GM23248 (cell line): ENCODE measurements around the gene VPS35L. TPM values are rescaled to one million over a fixed set of nuclear protein-coding genes. Genes with fewer than 3 reads are reported as not detected.

Experiments used
- DNase-seq: peaks from one replicate; pipeline ENCODE4 v3.0.0-alpha.2; 2015
- H2AFZ ChIP-seq: fragments of 200-600 bp; sonication (generic); 2 replicates; pipeline ENCODE4 v1.6.1; 2016; ENCODE audit warnings: antibody characterized with exemption
- H3F3A ChIP-seq: fragments of 200-600 bp; sonication (generic); 2 replicates; pipeline ENCODE4 v1.6.1; 2016; ENCODE audit warnings: mild to moderate bottlenecking, antibody characterized with exemption, mixed run types; ENCODE audit not compliant: insufficient read depth
- H3K27ac ChIP-seq: fragments of 200-600 bp; sonication (generic); 2 replicates; pipeline ENCODE4 v1.5.1; 2016; ENCODE audit warnings: mild to moderate bottlenecking
- H3K27me3 ChIP-seq: fragments of 200-600 bp; sonication (generic); replicated peaks from 2 replicates; pipeline ENCODE4 v1.6.1; 2016; ENCODE audit warnings: mild to moderate bottlenecking; ENCODE audit not compliant: insufficient read depth
- H3K36me3 ChIP-seq: fragments of 200-600 bp; sonication (generic); 2 replicates; pipeline ENCODE4 v1.6.1; 2016; ENCODE audit warnings: low read depth, mild to moderate bottlenecking
- H3K4me1 ChIP-seq: fragments of 200-600 bp; sonication (generic); 2 replicates; pipeline ENCODE4 v1.6.1; 2016; ENCODE audit warnings: mild to moderate bottlenecking; ENCODE audit not compliant: insufficient read depth
- H3K4me2 ChIP-seq: fragments of 200-600 bp; sonication (generic); one replicate; pipeline ENCODE4 v1.6.1; 2016; ENCODE audit warnings: mild to moderate bottlenecking; ENCODE audit not compliant: unreplicated experiment
- H3K4me3 ChIP-seq: fragments of 200-600 bp; sonication (generic); 2 replicates; pipeline ENCODE4 v1.5.1; 2016; ENCODE audit warnings: mild to moderate bottlenecking
- H3K79me2 ChIP-seq: fragments of 200-600 bp; sonication (generic); 2 replicates; pipeline ENCODE4 v1.6.1; 2016; ENCODE audit warnings: mild to moderate bottlenecking; ENCODE audit not compliant: insufficient read depth
- H3K9ac ChIP-seq: fragments of 200-600 bp; sonication (generic); 2 replicates; pipeline ENCODE4 v1.6.1; 2016; ENCODE audit warnings: mild to moderate bottlenecking
- H3K9me2 ChIP-seq: fragments of 200-600 bp; sonication (generic); 2 replicates; pipeline ENCODE4 v1.6.1; 2016; ENCODE audit warnings: mixed run types, mild to moderate bottlenecking, moderate library complexity; ENCODE audit not compliant: insufficient read depth
- H3K9me3 ChIP-seq: fragments of 200-600 bp; sonication (generic); one replicate; pipeline ENCODE4 v1.6.1; 2017; ENCODE audit warnings: low read depth
- H4K20me1 ChIP-seq: fragments of 200-600 bp; sonication (generic); 2 replicates; pipeline ENCODE4 v1.6.0; 2016; ENCODE audit not compliant: insufficient read depth
- EZH2 ChIP-seq: fragments of 200-600 bp; sonication (generic); IDR thresholded peaks from 2 replicates; pipeline ENCODE4 v1.6.1; 2018; ENCODE audit warnings: antibody characterized with exemption, mild to moderate bottlenecking; ENCODE audit not compliant: insufficient read depth, poor library complexity, severe bottlenecking
- EZH2phosphoT487 ChIP-seq: fragments of 200-600 bp; sonication (generic); IDR thresholded peaks from 2 replicates; pipeline ENCODE4 v1.6.1; 2018; ENCODE audit warnings: antibody characterized with exemption, moderate library complexity, mild to moderate bottlenecking, low read depth; ENCODE audit not compliant: insufficient read depth
- WGBS, 2 experiments: methylation state at CpG; one replicate each; pipeline ENCODE4 v1.1.6; 2015 to 2017; ENCODE audit warnings: low lambda C conversion rate in 2 of 2, low coverage in 1 of 2; ENCODE audit errors: missing lambda C conversion rate in 2 of 2; 5-methylcytosine and 5-hydroxymethylcytosine counted together
- in situ Hi-C: fragments of 300-500 bp; cut with MboI; formaldehyde crosslinking; loops from 2 replicates; pipeline ENCODE4 v1.15.0; 2020
- polyA plus RNA-seq: library from polyadenylated mRNA; unstranded; fragments of >200 nt; fragmentation: Nextera tagmentation; extraction: Ambion mirVana; gene quantifications from 2 replicates; pipeline ENCODE4 v1.2.1, GENCODE V29; 2016
- total RNA-seq: library from RNA; depleted of rRNA; stranded (reverse); fragments of >200 nt; shearing (Covaris generic); gene quantifications from 2 replicates; pipeline ENCODE4 v1.2.3, GENCODE V29; 2014

Gene VPS35L
- total and polyA plus RNA-seq, 2 experiments from 2014 or later, result 19.9 to 58.2 TPM

- no peaks in the 10 kb centered on the region for H3K9me3 ChIP-seq
- DNase-seq, result no peak
- no peaks in the 10 kb centered on the region; the same call in 1 of the 2 replicates for H3K4me1 ChIP-seq
- H3K36me3 ChIP-seq, result no peaks in the 10 kb centered on the region
- no peak overlapping the region for H3K9ac ChIP-seq
- no peaks in the 10 kb centered on the region; the same call in 1 of the 2 replicates for H3F3A ChIP-seq
- TF ChIP-seq EZH2phosphoT487 (no peak), EZH2 (no peak)
- no peaks in the 10 kb centered on the region for H3K9me2 ChIP-seq
- in situ Hi-C loops, result loop anchor here (25.0 kb wide), 1 partner anchor 435 kb away; no protein-coding TSS in a partner anchor
- no peaks in the 10 kb centered on the region for H4K20me1 ChIP-seq
- no peaks in the 10 kb centered on the region for H3K27me3 ChIP-seq
- WGBS, 2 experiments, result 93 to 98% methylated on average over 2 of the region's 2 CpGs
- H3K27ac ChIP-seq, result no peak overlapping the region
- peak overlapping the region; percentile 87 for H2AFZ ChIP-seq
- H3K79me2 ChIP-seq, result peaks cover 75% of the 10 kb centered on the region
- no peak overlapping the region for H3K4me3 ChIP-seq
- H3K4me2 ChIP-seq, result no peak overlapping the region
These were observed 32.7 kb upstream of the VPS35L start for GRCh38 chr16:19522760-19523159.

GRCh38 chr16:19523184-19523558 lies 32.3 kb upstream of the VPS35L start:
- no peak for DNase-seq
- no peak overlapping the region for H3K9ac ChIP-seq
- peak overlapping the region; percentile 99 for H2AFZ ChIP-seq
- peaks cover 75% of the 10 kb centered on the region for H3K79me2 ChIP-seq
- H3K4me1 ChIP-seq, result no peaks in the 10 kb centered on the region; the same call in 1 of the 2 replicates
- H4K20me1 ChIP-seq, result no peaks in the 10 kb centered on the region
- H3K27ac ChIP-seq, result no peak overlapping the region
- H3K36me3 ChIP-seq, result peaks cover 2% of the 10 kb centered on the region; the same call in 1 of the 2 replicates
- H3K9me2 ChIP-seq, result no peaks in the 10 kb centered on the region
- in situ Hi-C loops, result loop anchor here (25.0 kb wide), 1 partner anchor 436 kb away; no protein-coding TSS in a partner anchor
- no peaks in the 10 kb centered on the region for H3K27me3 ChIP-seq
- H3F3A ChIP-seq, result no peaks in the 10 kb centered on the region; the same call in 1 of the 2 replicates
- H3K4me2 ChIP-seq, result no peak overlapping the region
- TF ChIP-seq EZH2, result no peak
- no peak for TF ChIP-seq EZH2phosphoT487
- H3K9me3 ChIP-seq, result no peaks in the 10 kb centered on the region
- no peak overlapping the region for H3K4me3 ChIP-seq
- 66 to 68% methylated on average over 18 of the region's 18 CpGs for WGBS, 2 experiments

- Histone ChIP-seq H3K9me2 (no peaks in the 10 kb centered on the region), H3K4me2 (peak within 1 kb of the TSS; percentile 92), H3K4me1 (no peaks in the 10 kb centered on the region; the same call in 1 of the 2 replicates), H3K36me3 (peaks cover 5% of the 10 kb centered on the region; the same call in 1 of the 2 replicates), H4K20me1 (no peaks in the 10 kb centered on the region), H3F3A (no peaks in the 10 kb centered on the region; the same call in 1 of the 2 replicates), H3K9me3 (no peaks in the 10 kb centered on the region), H3K27me3 (no peaks in the 10 kb centered on the region), H3K9ac (peak within 1 kb of the TSS; percentile 87), H3K4me3 (peak within 1 kb of the TSS; percentile 97), H3K27ac (peak within 1 kb of the TSS; percentile 39), H3K79me2 (peaks cover 73% of the 10 kb centered on the region), H2AFZ (peak within 1 kb of the TSS; percentile 99)
- TF ChIP-seq EZH2, result no peak
- no peak for TF ChIP-seq EZH2phosphoT487
- peak; percentile 100 for DNase-seq
- 0 to 1% methylated on average over 44 to 51 of the region's 51 CpGs for WGBS, 2 experiments
- in situ Hi-C loops, result loop anchor here (25.0 kb wide), 1 partner anchor 436 kb away; no protein-coding TSS in a partner anchor
These were observed 31.7 kb upstream of the VPS35L start, which contains the start of gene CCP110 for GRCh38 chr16:19523559-19524355. Gene CCP110 (plus strand): TSS chr16:19523942. CDS start chr16:19527882, 3,940 bp downstream.

- H3K27ac ChIP-seq, result peak overlapping the region; percentile 39
These were observed 31.2 kb upstream of the VPS35L start for GRCh38 chr16:19524356-19524615.

More at GRCh38 chr16:19524356-19524615, 31.2 kb upstream of the VPS35L start:
- Histone ChIP-seq H3K4me1 (no peaks in the 10 kb centered on the region; the same call in 1 of the 2 replicates), H3K4me2 (peak overlapping the region; percentile 92), H3K36me3 (peaks cover 10% of the 10 kb centered on the region; the same call in 1 of the 2 replicates), H3K9ac (peak overlapping the region; percentile 87), H4K20me1 (no peaks in the 10 kb centered on the region), H3K27me3 (no peaks in the 10 kb centered on the region), H3K4me3 (peak overlapping the region; percentile 97), H3K9me2 (no peaks in the 10 kb centered on the region), H2AFZ (peak overlapping the region; percentile 99), H3K9me3 (no peaks in the 10 kb centered on the region), H3F3A (no peaks in the 10 kb centered on the region; the same call in 1 of the 2 replicates), H3K79me2 (peaks cover 68% of the 10 kb centered on the region)
- TF ChIP-seq EZH2 (no peak), EZH2phosphoT487 (no peak)
- in situ Hi-C loops, result loop anchor here (25.0 kb wide), 1 partner anchor 437 kb away; no protein-coding TSS in a partner anchor
- 2% methylated on average over 11 of the region's 11 CpGs for WGBS, 2 experiments
- peak; percentile 48 for DNase-seq
